GM18909 (cell line): ENCODE data around the gene PHB1.
"Not testable (repeated sequence)": the region's sequence is repeated elsewhere in the genome, so short reads cannot be mapped to it uniquely, and the experiment has no call there.

Source experiments
- ATAC-seq: cut with Tn5 transposase; IDR thresholded peaks from one replicate; pipeline ENCODE4 v1.9.1; 2021; ENCODE audit warnings: mild to moderate bottlenecking; ENCODE audit not compliant: unreplicated experiment, poor library complexity

PHB1 gene

GRCh38 chr17:49382556-49382955 lies 32.1 kb downstream of the PHB1 start:
- no peak for ATAC-seq

GRCh38 chr17:49381793-49382192 lies 32.9 kb downstream of the PHB1 start:
- ATAC-seq = no peak

GRCh38 chr17:49381033-49381432 lies 33.6 kb downstream of the PHB1 start:
- ATAC-seq = no peak

- no peak for ATAC-seq
These were observed 34.8 kb downstream of the PHB1 start for GRCh38 chr17:49379926-49380325.

GRCh38 chr17:49378311-49378710 lies 36.4 kb downstream of the PHB1 start:
- no peak for ATAC-seq

GRCh38 chr17:49375544-49375943 lies 39.1 kb downstream of the PHB1 start:
- ATAC-seq = no peak

- ATAC-seq = no peak
These were observed 41.6 kb downstream of the PHB1 start for GRCh38 chr17:49373115-49373514.

GRCh38 chr17:49372425-49372824 lies 42.3 kb downstream of the PHB1 start:
- ATAC-seq = no peak

- ATAC-seq = no peak
These were observed 43.5 kb downstream of the PHB1 start for GRCh38 chr17:49370971-49371834.

- ATAC-seq = no peak
These were observed 44.9 kb downstream of the PHB1 start for GRCh38 chr17:49369760-49370159.

- no peak for ATAC-seq
These were observed 45.6 kb downstream of the PHB1 start for GRCh38 chr17:49369089-49369488.

GRCh38 chr17:49365667-49366066 lies 49.0 kb downstream of the PHB1 start:
- no peak for ATAC-seq

GRCh38 chr17:49365126-49365525 lies 49.6 kb downstream of the PHB1 start:
- not testable (repeated sequence) for ATAC-seq

GRCh38 chr17:49364119-49364518 lies 50.6 kb downstream of the PHB1 start:
- no peak for ATAC-seq

GRCh38 chr17:49363251-49363650 lies 51.4 kb downstream of the PHB1 start:
- no peak for ATAC-seq

GRCh38 chr17:49362723-49363117 lies 52.0 kb downstream of the PHB1 start:
- ATAC-seq = peak; percentile 4

GRCh38 chr17:49361902-49362722 lies 52.6 kb downstream of the PHB1 start, which contains the start of gene ZNF652:
Gene ZNF652, minus strand, starts transcription at chr17:49362250. Its CDS starts 44,525 bp downstream, at chr17:49317725.
- peak; percentile 61 for ATAC-seq

- ATAC-seq = peak; percentile 41
These were observed 53.4 kb downstream of the PHB1 start for GRCh38 chr17:49361129-49361901.

GRCh38 chr17:49360796-49361128 lies 53.9 kb downstream of the PHB1 start:
- no peak for ATAC-seq

- no peak for ATAC-seq
These were observed 54.5 kb downstream of the PHB1 start for GRCh38 chr17:49359990-49360795.
